Epithelial cell of proximal tubule (primary cell): ENCODE results near the gene HIF1AN. TPM values are rescaled to one million over a fixed set of nuclear protein-coding genes. Genes with fewer than 3 reads are reported as not detected.

ENCODE experiments used
- DNase-seq: peaks from one replicate; pipeline ENCODE4 v3.0.0-alpha.2; 2011; ENCODE audit warnings: low read depth
- H3K4me3 ChIP-seq: 2 replicates; pipeline ENCODE4 v1.5.1; 2011; ENCODE audit warnings: low read depth, mild to moderate bottlenecking, low read length
- CTCF ChIP-seq: conservative IDR thresholded peaks from 2 replicates; pipeline ENCODE4 v1.5.1; 2012; ENCODE audit warnings: low read depth, mild to moderate bottlenecking, low read length
- total RNA-seq: library from RNA; depleted of rRNA; stranded (reverse); fragments of >200 nt; gene quantifications from 2 replicates; pipeline ENCODE4 v1.2.3, GENCODE V29; 2015

The HIF1AN gene
- total RNA-seq: 6.1 and 7.0 TPM in 2 replicates

DNA sequence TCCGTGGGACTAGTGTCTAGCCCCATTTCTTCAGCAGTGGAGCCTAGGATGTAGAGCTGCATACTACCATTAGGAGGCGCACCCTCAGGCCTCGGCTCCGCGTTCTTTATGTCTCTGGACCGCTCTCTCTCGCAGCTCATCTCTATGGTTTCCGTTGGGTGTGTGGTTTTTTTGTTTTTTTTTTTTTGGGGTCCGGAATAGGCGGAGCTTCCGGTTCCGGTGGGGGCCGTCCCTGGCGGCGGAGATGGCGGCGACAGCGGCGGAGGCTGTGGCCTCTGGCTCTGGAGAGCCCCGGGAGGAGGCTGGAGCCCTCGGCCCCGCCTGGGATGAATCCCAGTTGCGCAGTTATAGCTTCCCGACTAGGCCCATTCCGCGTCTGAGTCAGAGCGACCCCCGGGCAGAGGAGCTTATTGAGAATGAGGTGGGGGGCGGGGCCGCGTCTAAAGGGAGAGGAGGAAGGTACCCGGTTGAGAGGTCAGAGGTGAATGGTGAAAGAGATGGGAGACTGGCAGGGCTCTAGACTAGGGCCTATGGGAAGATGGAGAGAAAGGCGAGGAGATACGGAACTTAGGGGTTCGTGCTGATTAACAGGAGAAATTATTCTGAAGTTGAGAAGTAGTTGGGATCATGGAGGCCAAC, at the start of gene HIF1AN:
Gene HIF1AN (plus strand): TSS at position 229 of the 639 bp plus-strand sequence. CDS start 16 bp downstream, at position 245.
- peak; percentile 93 for TF ChIP-seq CTCF
- DNase-seq: peak; percentile 78
- peak within 1 kb of the TSS; percentile 71 for H3K4me3 ChIP-seq

DNA sequence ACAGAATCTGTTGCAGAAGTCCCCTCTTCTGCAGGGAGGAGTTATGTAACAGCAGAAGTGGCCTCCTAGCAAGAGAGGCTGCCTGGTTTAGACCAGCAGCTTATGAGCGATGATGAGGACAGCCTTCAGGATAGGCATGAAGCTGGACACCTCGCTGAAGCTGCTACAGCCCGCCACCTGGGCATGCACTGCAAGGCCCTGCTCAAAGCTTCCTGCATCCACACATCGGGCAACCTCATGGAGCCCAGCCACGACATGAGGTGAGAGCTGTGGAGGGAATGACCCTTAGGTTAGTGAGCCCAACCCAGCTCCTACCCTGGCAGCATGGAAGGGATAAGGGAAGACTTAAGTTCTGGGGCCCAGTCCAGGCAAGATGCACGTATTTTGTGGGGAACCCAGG, 48.2 kb upstream of the HIF1AN start:
- no peak for DNase-seq
- no peak for TF ChIP-seq CTCF
- H3K4me3 ChIP-seq: no peak overlapping the region

GRCh38 chr10:100489396-100489795, 46.3 kb upstream of the HIF1AN start:
- TF ChIP-seq CTCF: no peak
- DNase-seq: no peak
- no peak overlapping the region for H3K4me3 ChIP-seq

DNA sequence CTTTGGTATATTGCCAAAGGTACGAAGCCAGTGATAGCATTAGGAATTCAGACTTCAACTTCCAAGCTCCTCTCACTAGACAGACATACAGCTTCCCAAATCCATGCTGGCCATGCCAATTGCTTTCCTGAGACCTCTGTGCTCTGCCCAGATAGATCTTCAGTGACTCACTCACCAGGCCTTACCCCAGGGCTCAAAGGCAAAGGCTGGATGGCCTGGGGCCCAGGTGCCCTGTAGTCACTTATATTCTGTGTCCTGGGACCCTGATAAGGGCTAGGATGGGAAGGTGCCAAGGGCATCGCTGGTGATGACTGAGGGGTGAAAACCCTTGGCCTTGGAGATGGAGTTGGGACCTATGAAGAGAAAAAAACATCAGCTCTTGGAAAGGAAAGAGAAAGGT, 45.2 kb upstream of the HIF1AN start:
- H3K4me3 ChIP-seq: no peak overlapping the region
- DNase-seq: no peak
- no peak for TF ChIP-seq CTCF

DNA sequence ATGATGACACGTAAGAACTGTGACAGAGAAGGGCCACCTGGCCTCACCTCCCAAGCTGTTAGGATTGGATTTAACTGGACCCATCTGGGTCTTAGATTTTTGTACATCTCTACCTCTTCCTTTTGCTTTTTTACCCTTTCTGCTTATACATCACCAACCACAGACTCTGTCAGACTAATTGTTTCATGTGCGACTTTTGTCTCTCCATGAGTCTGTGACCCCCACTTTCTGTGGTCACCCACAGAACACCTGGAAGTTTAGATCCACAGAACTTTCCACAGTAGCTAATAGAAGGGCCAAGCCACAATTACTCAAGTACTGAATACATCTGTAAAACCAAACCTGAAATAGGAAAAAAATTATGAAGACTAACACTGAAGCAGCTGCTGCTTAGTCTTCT, 39.2 kb upstream of the HIF1AN start:
- no peak for DNase-seq
- TF ChIP-seq CTCF: no peak
- no peak overlapping the region for H3K4me3 ChIP-seq

GRCh38 chr10:100498059-100498458, 37.7 kb upstream of the HIF1AN start:
- DNase-seq: no peak
- H3K4me3 ChIP-seq: no peak overlapping the region
- no peak for TF ChIP-seq CTCF

DNA sequence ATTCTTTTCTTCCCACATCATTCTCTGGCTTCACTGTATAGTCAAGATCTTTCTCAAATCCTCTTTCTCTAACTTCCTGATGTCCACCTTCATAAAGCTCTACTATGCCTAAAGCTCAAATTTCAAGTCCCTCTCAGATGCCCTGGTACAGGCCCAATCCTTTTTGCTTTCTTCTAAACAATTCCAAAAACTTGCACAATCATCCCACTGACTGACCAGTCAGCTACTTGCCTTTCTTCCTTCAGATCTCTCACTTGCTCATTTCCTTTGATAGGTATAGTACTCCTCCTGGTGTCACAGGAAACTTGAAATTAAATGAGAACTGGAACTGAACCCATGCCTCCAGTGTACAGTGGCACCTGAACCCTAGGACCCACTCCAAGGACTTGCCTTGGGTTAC, 34.3 kb upstream of the HIF1AN start:
- no peak for DNase-seq
- TF ChIP-seq CTCF: no peak
- H3K4me3 ChIP-seq: no peak overlapping the region
